Endodermal cell (in vitro differentiated cells): Measurements from ENCODE around the gene TCIRG1. TPM values are rescaled to one million over a fixed set of nuclear protein-coding genes. Genes with fewer than 3 reads are reported as not detected.

Source experiments
- DNase-seq: peaks from one replicate; pipeline ENCODE4 v3.0.0-alpha.2; 2017
- H3K27ac ChIP-seq: 2 replicates; pipeline ENCODE4 v1.5.1; 2013; ENCODE audit warnings: mild to moderate bottlenecking, low read depth, low read length, moderate library complexity
- H3K27me3 ChIP-seq: 2 replicates; pipeline ENCODE4 v1.6.1; 2013; ENCODE audit warnings: mild to moderate bottlenecking, low read length, moderate library complexity; ENCODE audit not compliant: insufficient read depth, control insufficient read depth, poor library complexity, severe bottlenecking
- H3K36me3 ChIP-seq: 2 replicates; pipeline ENCODE4 v1.7.0; 2013; ENCODE audit warnings: mild to moderate bottlenecking, low read length, moderate library complexity; ENCODE audit not compliant: control insufficient read depth, insufficient read depth
- H3K4me1 ChIP-seq: one replicate; pipeline ENCODE4 v1.7.0; 2013; ENCODE audit warnings: low read length; ENCODE audit not compliant: control insufficient read depth, insufficient read depth
- H3K4me3 ChIP-seq: 2 replicates; pipeline ENCODE4 v1.5.1; 2013; ENCODE audit warnings: mild to moderate bottlenecking, low read length, moderate library complexity
- H3K9ac ChIP-seq: 2 replicates; pipeline ENCODE4 v1.6.1; 2013; ENCODE audit warnings: mild to moderate bottlenecking, low read length, moderate library complexity; ENCODE audit not compliant: poor library complexity, severe bottlenecking; ENCODE audit errors: extremely low read depth
- H3K9me3 ChIP-seq: 2 replicates; pipeline ENCODE4 v1.6.1; 2013; ENCODE audit warnings: mild to moderate bottlenecking, low read length, moderate library complexity; ENCODE audit not compliant: control insufficient read depth
- H3K27ac Mint-ChIP-seq: 2 replicates; pipeline ENCODE4 v1.8.0; 2020; ENCODE audit warnings: mixed read lengths
- H3K27me3 Mint-ChIP-seq: 2 replicates; pipeline ENCODE4 v1.8.0; 2021; ENCODE audit warnings: mild to moderate bottlenecking, mixed read lengths; ENCODE audit not compliant: insufficient read depth
- H3K36me3 Mint-ChIP-seq: 2 replicates; pipeline ENCODE4 v1.8.0; 2020; ENCODE audit warnings: low read depth, mixed read lengths
- H3K4me1 Mint-ChIP-seq: 2 replicates; pipeline ENCODE4 v1.8.0; 2020; ENCODE audit warnings: mixed read lengths
- H3K4me3 Mint-ChIP-seq: 2 replicates; pipeline ENCODE4 v1.8.0; 2020; ENCODE audit warnings: mild to moderate bottlenecking, moderate library complexity, mixed read lengths
- H3K9me3 Mint-ChIP-seq: 2 replicates; pipeline ENCODE4 v1.8.0; 2020; ENCODE audit warnings: mild to moderate bottlenecking, mixed read lengths
- WGBS, 2 experiments: methylation state at CpG; one replicate each; pipeline versions ENCODE4 v1.1.5 to v1.1.7; 2013; ENCODE audit warnings: missing lambda C conversion rate in 2 of 2, mixed read lengths in 1 of 2; ENCODE audit not compliant: insufficient coverage in 1 of 2, insufficient read length in 1 of 2; 5-methylcytosine and 5-hydroxymethylcytosine counted together
- total RNA-seq, 2 donors: library from RNA; stranded (reverse); fragmentation: NEBNext Ultra II Directional in 1 of 2; extraction: Animal tissue kit (Norgen Biotek cat#: 25700) in 1 of 2; gene quantifications; 2 replicates in 1 of 2; 3 replicates in 1 of 2; pipeline ENCODE4 v1.2.1, GENCODE V29; 2021
- TF ChIP-seq, protein P1 (sequence below): fragments of 200-600 bp; sonication (generic); conservative IDR thresholded peaks from 2 replicates; pipeline ENCODE4 v1.5.0; 2021; ENCODE audit warnings: antibody characterized with exemption, mild to moderate bottlenecking

Gene TCIRG1
- total RNA-seq, 2 donors from 2014 or later = 61.6 to 70.4 TPM

DNA sequence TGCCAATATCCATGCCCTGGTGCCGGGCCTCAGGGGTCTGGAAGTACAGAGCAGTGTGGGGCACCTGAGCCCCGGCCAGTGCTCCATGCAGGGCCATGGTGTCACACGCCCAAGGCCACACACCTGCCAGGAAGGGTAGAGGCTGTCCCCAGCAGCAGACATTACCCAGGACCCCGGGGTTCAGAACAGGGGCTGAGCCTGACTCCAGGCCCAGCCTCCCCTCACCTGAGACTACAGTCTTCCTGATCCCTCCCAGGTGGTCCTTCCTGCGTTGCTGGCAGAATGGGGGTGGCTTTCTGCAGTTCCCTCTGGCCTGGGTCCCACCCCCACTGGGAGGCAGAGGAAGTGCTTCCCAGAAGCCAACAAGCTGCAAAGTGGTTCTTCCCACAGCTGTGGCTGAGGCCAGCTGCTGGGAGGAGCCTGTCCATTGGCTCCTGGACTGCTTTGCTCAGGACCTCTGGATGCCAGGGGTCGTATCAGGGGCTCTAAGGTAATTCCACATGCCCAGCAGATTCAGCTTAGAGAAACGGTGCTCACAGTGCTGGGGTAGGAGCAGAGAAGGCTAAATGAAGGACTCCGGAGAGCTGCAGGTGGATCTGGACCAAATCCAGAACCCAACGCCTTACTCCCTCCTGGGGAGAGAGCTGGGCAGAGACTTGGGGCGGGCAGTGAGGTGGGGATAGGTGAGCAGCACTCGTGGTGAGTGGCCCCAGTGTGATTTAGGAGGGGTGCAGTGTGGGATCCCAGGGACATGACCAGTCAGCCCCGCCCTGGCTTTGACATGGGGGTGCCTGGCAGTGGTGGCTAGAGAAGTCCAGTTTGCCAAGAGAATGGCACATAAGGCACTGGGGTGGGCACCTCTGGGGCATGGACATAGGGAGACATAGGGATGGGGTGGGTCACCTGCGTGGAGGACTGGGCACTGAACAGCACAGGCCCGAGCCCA, 12.6 kb downstream of the TCIRG1 start:
- TF ChIP-seq, protein P1, sequence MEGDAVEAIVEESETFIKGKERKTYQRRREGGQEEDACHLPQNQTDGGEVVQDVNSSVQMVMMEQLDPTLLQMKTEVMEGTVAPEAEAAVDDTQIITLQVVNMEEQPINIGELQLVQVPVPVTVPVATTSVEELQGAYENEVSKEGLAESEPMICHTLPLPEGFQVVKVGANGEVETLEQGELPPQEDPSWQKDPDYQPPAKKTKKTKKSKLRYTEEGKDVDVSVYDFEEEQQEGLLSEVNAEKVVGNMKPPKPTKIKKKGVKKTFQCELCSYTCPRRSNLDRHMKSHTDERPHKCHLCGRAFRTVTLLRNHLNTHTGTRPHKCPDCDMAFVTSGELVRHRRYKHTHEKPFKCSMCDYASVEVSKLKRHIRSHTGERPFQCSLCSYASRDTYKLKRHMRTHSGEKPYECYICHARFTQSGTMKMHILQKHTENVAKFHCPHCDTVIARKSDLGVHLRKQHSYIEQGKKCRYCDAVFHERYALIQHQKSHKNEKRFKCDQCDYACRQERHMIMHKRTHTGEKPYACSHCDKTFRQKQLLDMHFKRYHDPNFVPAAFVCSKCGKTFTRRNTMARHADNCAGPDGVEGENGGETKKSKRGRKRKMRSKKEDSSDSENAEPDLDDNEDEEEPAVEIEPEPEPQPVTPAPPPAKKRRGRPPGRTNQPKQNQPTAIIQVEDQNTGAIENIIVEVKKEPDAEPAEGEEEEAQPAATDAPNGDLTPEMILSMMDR = no peak
- no peak overlapping the region for H3K4me3 ChIP-seq
- Mint-ChIP-seq H3K27ac (peak overlapping the region; percentile 76), H3K4me1 (peaks cover 6% of the 10 kb centered on the region), H3K27me3 (no peaks in the 10 kb centered on the region), H3K9me3 (no peaks in the 10 kb centered on the region), H3K4me3 (no peak overlapping the region), H3K36me3 (peaks cover 9% of the 10 kb centered on the region)
- H3K9me3 ChIP-seq = no peaks in the 10 kb centered on the region
- peak; percentile 78 for DNase-seq
- H3K36me3 ChIP-seq = no peaks in the 10 kb centered on the region
- H3K27me3 ChIP-seq = no peaks in the 10 kb centered on the region
- H3K4me1 ChIP-seq = no peaks in the 10 kb centered on the region
- H3K27ac ChIP-seq = no peak overlapping the region
- no peak overlapping the region for H3K9ac ChIP-seq
- 88 to 89% methylated on average over 9 to 14 of the region's 14 CpGs for WGBS, 2 experiments

- Histone ChIP-seq H3K4me3 (no peak overlapping the region), H3K9me3 (no peaks in the 10 kb centered on the region), H3K27ac (no peak overlapping the region), H3K36me3 (no peaks in the 10 kb centered on the region), H3K9ac (no peak overlapping the region), H3K27me3 (no peaks in the 10 kb centered on the region), H3K4me1 (no peaks in the 10 kb centered on the region)
- Mint-ChIP-seq H3K9me3 (no peaks in the 10 kb centered on the region), H3K4me3 (no peak overlapping the region), H3K27ac (no peak overlapping the region), H3K36me3 (peaks cover 16% of the 10 kb centered on the region), H3K27me3 (no peaks in the 10 kb centered on the region), H3K4me1 (peaks cover 6% of the 10 kb centered on the region)
- no peak for DNase-seq
- 94% methylated on average over 7 to 15 of the region's 15 CpGs for WGBS, 2 experiments
- TF ChIP-seq, protein P1 = no peak
These were observed 13.5 kb downstream of the TCIRG1 start for GRCh38 chr11:68052137-68052873.

DNA sequence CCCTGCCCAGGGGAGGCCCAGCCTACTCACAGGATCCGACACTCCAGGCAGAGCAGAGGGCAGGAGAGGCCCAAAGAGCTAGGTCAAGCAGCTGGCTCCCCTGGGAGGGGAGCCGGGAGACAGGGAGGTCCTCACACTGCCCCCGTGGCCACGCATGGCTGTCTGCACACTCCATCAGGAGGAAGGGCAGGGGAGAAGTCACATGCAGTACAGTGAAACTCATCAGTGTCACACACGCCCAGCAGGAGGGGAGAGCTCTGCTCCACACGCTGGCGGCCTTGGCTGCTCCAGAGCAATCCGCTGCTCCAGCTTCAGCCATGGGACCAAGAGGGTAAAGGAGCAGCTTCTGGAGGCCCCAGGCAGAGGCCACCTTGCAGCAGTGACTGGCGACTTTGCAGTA, 14.3 kb downstream of the TCIRG1 start:
- H3K27me3 ChIP-seq = no peaks in the 10 kb centered on the region
- no peaks in the 10 kb centered on the region for H3K9me3 ChIP-seq
- WGBS, 2 experiments = 88 to 90% methylated on average over 9 of the region's 9 CpGs
- H3K4me1 ChIP-seq = no peaks in the 10 kb centered on the region
- no peak overlapping the region for H3K27ac ChIP-seq
- H3K27me3 Mint-ChIP-seq = no peaks in the 10 kb centered on the region
- no peak overlapping the region for H3K4me3 ChIP-seq
- TF ChIP-seq, protein P1 = no peak
- peaks cover 7% of the 10 kb centered on the region for H3K36me3 ChIP-seq
- H3K9ac ChIP-seq = no peak overlapping the region
- H3K4me3 Mint-ChIP-seq = no peak overlapping the region
- H3K36me3 Mint-ChIP-seq = peaks cover 22% of the 10 kb centered on the region
- H3K9me3 Mint-ChIP-seq = no peaks in the 10 kb centered on the region
- peaks cover 6% of the 10 kb centered on the region for H3K4me1 Mint-ChIP-seq
- DNase-seq = peak; percentile 59
- H3K27ac Mint-ChIP-seq = no peak overlapping the region
